ENCODE results near the gene MAGOH. TPM values are rescaled to one million over a fixed set of nuclear protein-coding genes. Genes with fewer than 3 reads are reported as not detected.

The MAGOH gene
- total and polyA plus RNA-seq, 10 of the 15 experiments (the other 5 are each of a cell fraction or from before 2014, with no cell fraction given): 62.6 to 261 (median 89.8) TPM

- no peak overlapping the region for H3K4me3 ChIP-seq
- ATAC-seq: peak; percentile 54
- intact Hi-C loops (cut with micrococcal nuclease; ENCODE audit: unreplicated experiment): no loop called here
- TF ChIP-seq E2F8 (IDR thresholded peaks at IDR 0.05; ENCODE audit: low read depth, partially characterized antibody) (no peak), FOXK2 (IDR thresholded peaks at IDR 0.05) (no peak), MEF2B (IDR thresholded peaks at IDR 0.05; ENCODE audit: partially characterized antibody, poor library complexity, severe bottlenecking) (peak; percentile 97), ZNF687 (IDR thresholded peaks at IDR 0.05) (no peak), SKIL (IDR thresholded peaks at IDR 0.05; ENCODE audit: low read depth, poor library complexity, severe bottlenecking) (peak; percentile 53), IRF4 (IDR thresholded peaks at IDR 0.05; ENCODE audit: low read depth, low read length) (peak; percentile 32; the same call in 1 of the 2 replicates), MAX (IDR thresholded peaks at IDR 0.05; ENCODE audit: low read depth, low read length) (no peak), BCLAF1 (IDR thresholded peaks at IDR 0.05) (no peak), SMAD5 (IDR thresholded peaks at IDR 0.05; ENCODE audit: low read depth) (no peak)
These were observed 8.2 kb upstream of the MAGOH start for GRCh38 chr1:53246261-53247134.

More at GRCh38 chr1:53246261-53247134, 8.2 kb upstream of the MAGOH start:
- no peaks in the 10 kb centered on the region for H3K27me3 ChIP-seq (replicated peaks in 1 of 2; ENCODE audit: control insufficient read depth in 2 of 2, insufficient read depth in 2 of 2, low read length in 1 of 2)
- ChIA-PET CTCF (interaction anchor here (1.0 kb wide), 1 partner anchor 147 kb away, joined by 4 read pairs; no protein-coding TSS in a partner anchor), SMC1A (ENCODE audit: uncharacterized antibody, unreplicated experiment) (no interaction called here), RAD21 (ENCODE audit: unreplicated experiment) (no interaction called here), POLR2A (no interaction called here)
- peaks cover 8% of the 10 kb centered on the region for H3K4me1 ChIP-seq (ENCODE audit: control insufficient read depth, insufficient read depth, low read length)
- peak overlapping the region; percentile 22; the same call in 1 of the 2 replicates for H3K27ac ChIP-seq (ENCODE audit: control insufficient read depth, insufficient read depth)
- FAIRE-seq (no peak), DNase-seq (ENCODE audit: low read depth, low spot score) (no peak)
- H3K79me2 ChIP-seq (ENCODE audit: control insufficient read depth, insufficient read depth, low read length): no peaks in the 10 kb centered on the region
- H4K20me1 ChIP-seq (ENCODE audit: control insufficient read depth, insufficient read depth): no peaks in the 10 kb centered on the region
- BruUV-seq (replicated peaks): no TSS peak
- no peak overlapping the region for H2AFZ ChIP-seq (ENCODE audit: control insufficient read depth, low read depth, low read length)
- in situ Hi-C loops (cut with MboI): no loop called here
- 51% methylated on average over 4 of the region's 4 CpGs for WGBS (ENCODE audit: insufficient coverage, insufficient replicate concordance, low lambda C conversion rate, missing lambda C conversion rate)
- H3K9me3 ChIP-seq (replicated peaks; ENCODE audit: control insufficient read depth, insufficient read depth, low read length): no peaks in the 10 kb centered on the region
- H3K36me3 ChIP-seq (ENCODE audit: control insufficient read depth in 2 of 2, insufficient read depth in 2 of 2, low read length in 1 of 2): peaks cover 15 to 26% of the 10 kb centered on the region in 2 experiments
- peak overlapping the region; percentile 30; the same call in 1 of the 2 replicates for H3K9ac ChIP-seq (ENCODE audit: control insufficient read depth, insufficient read depth, low read length)
- H3K4me2 ChIP-seq (ENCODE audit: control insufficient read depth, insufficient read depth): peak overlapping the region; percentile 22; the same call in 1 of the 2 replicates

All from GM12878 (cell line).